Testis (tissue), 3 donors: ENCODE results near the gene TRAF7. TPM values are rescaled to one million over a fixed set of nuclear protein-coding genes. Genes with fewer than 3 reads are reported as not detected.

Experiments
- DNase-seq: peaks from one replicate; pipeline ENCODE4 v3.0.0-alpha.2; 2019
- H3K27ac ChIP-seq, 2 donors: fragments of 200-600 bp; sonication (generic); one replicate each; pipeline ENCODE4 v1.5.1; 2019
- H3K27me3 ChIP-seq: fragments of 200-600 bp; sonication (generic); one replicate; pipeline ENCODE4 v1.5.1; 2019
- H3K36me3 ChIP-seq: fragments of 200-600 bp; sonication (generic); one replicate; pipeline ENCODE4 v1.5.1; 2017; ENCODE audit warnings: low read depth; ENCODE audit errors: missing control alignments
- H3K4me1 ChIP-seq: fragments of 200-600 bp; sonication (generic); one replicate; pipeline ENCODE4 v1.5.1; 2019
- H3K4me3 ChIP-seq, 2 donors: fragments of 200-600 bp; sonication (generic); one replicate each; pipeline ENCODE4 v1.5.1; 2017 to 2019
- H3K9me3 ChIP-seq: fragments of 200-600 bp; sonication (generic); one replicate; pipeline ENCODE4 v1.5.1; 2017
- CTCF ChIP-seq, 3 experiments: fragments of 450-650 bp in 2 of 3; fragments of 200-600 bp in 1 of 3; sonication (generic) in 1 of 3; IDR thresholded peaks; one replicate each; pipeline ENCODE4 v1.5.1; 2016 to 2019; ENCODE audit warnings: antibody characterized with exemption in 3 of 3, mild to moderate bottlenecking in 2 of 3, moderate library complexity in 1 of 3
- POLR2A ChIP-seq: fragments of 450-650 bp; IDR thresholded peaks from one replicate; pipeline ENCODE4 v1.6.1; 2017; ENCODE audit warnings: antibody characterized with exemption, mild to moderate bottlenecking, moderate library complexity
- WGBS, 2 donors: methylation state at CpG; one replicate each; pipeline ENCODE4 v1.1.5; 2018; 5-methylcytosine and 5-hydroxymethylcytosine counted together
- intact Hi-C: fragments of 100-400 bp; cut with DNase I; formaldehyde crosslinking; loops from one replicate; pipeline ENCODE4 v1.15.1; 2023; ENCODE audit warnings: low total_unique reads
- polyA plus RNA-seq: library from polyadenylated mRNA; stranded (reverse); fragments of 350-450 nt; fragmentation: Illumina TruSeq; extraction: RNeasy Lipid Tissue Mini Kit (QIAGEN cat#74804); gene quantifications from one replicate; pipeline ENCODE4 v1.2.3, GENCODE V29; 2014; ENCODE audit warnings: low read depth, low replicate concordance; ENCODE audit not compliant: insufficient read depth
- total RNA-seq, 2 donors: library from RNA; depleted of rRNA; stranded (reverse); fragments of >200 nt; gene quantifications; one replicate each; pipeline ENCODE4 v1.2.3, GENCODE V29; 2016

Gene TRAF7
- total and polyA plus RNA-seq, 3 donors from 2014 or later, result 36.0 to 46.1 (median 44.6) TPM

GRCh38 chr16:2156849-2157224 is 1.3 kb downstream of the TRAF7 start:
- no peak for DNase-seq
- intact Hi-C loops, result loop anchor here (10.0 kb wide), 1 partner anchor 98 kb away; the partner anchor contains the start of gene ECI1
- 61 to 69% methylated on average over 4 to 5 of the region's 5 CpGs for WGBS, 2 donors
- peaks cover 58% of the 10 kb centered on the region for H3K4me1 ChIP-seq
- H3K4me3 ChIP-seq, result no peak overlapping the region
- H3K27ac ChIP-seq, result peak overlapping the region; percentile 31 to 89
- no peak for TF ChIP-seq CTCF (IDR thresholded peaks at IDR 0.05)
- TF ChIP-seq POLR2A, result no peak
- no peaks in the 10 kb centered on the region for H3K36me3 ChIP-seq
- H3K27me3 ChIP-seq, result no peaks in the 10 kb centered on the region
- H3K9me3 ChIP-seq, result no peaks in the 10 kb centered on the region

GRCh38 chr16:2157480-2158261 is 2.1 kb downstream of the TRAF7 start:
- peak overlapping the region in 1 of 2 donors; percentile 89 for H3K27ac ChIP-seq
- intact Hi-C loops, result loop anchor here (10.0 kb wide), 1 partner anchor 97 kb away; the partner anchor contains the start of gene ECI1
- H3K9me3 ChIP-seq, result no peaks in the 10 kb centered on the region
- no peak overlapping the region for H3K4me3 ChIP-seq
- 74 to 80% methylated on average over 15 to 27 of the region's 27 CpGs for WGBS, 2 donors
- H3K4me1 ChIP-seq, result peaks cover 56% of the 10 kb centered on the region
- DNase-seq, result no peak
- H3K36me3 ChIP-seq, result no peaks in the 10 kb centered on the region
- no peak for TF ChIP-seq CTCF (IDR thresholded peaks at IDR 0.05)
- TF ChIP-seq POLR2A, result no peak
- H3K27me3 ChIP-seq, result no peaks in the 10 kb centered on the region

- no peak overlapping the region for H3K4me3 ChIP-seq
- TF ChIP-seq POLR2A (no peak), CTCF (IDR thresholded peaks at IDR 0.05) (no peak)
- H3K36me3 ChIP-seq, result no peaks in the 10 kb centered on the region
- no peaks in the 10 kb centered on the region for H3K9me3 ChIP-seq
- peaks cover 52% of the 10 kb centered on the region for H3K4me1 ChIP-seq
- intact Hi-C loops, result loop anchor here (10.0 kb wide), 1 partner anchor 97 kb away; the partner anchor contains the start of gene ECI1
- peak overlapping the region in 1 of 2 donors; percentile 89 for H3K27ac ChIP-seq
- DNase-seq, result no peak
- no peaks in the 10 kb centered on the region for H3K27me3 ChIP-seq
- WGBS, 2 donors, result 83 to 88% methylated on average over 13 to 15 of the region's 15 CpGs
Measured at GRCh38 chr16:2158262-2158638, 2.7 kb downstream of the TRAF7 start.

GRCh38 chr16:2159175-2159838 is 3.7 kb downstream of the TRAF7 start:
- Histone ChIP-seq H3K4me3 (no peak overlapping the region), H3K4me1 (peaks cover 45% of the 10 kb centered on the region)
- intact Hi-C loops, result loop anchor here (10.0 kb wide), 1 partner anchor 95 kb away; the partner anchor contains the start of gene ECI1

More at GRCh38 chr16:2159175-2159838, 3.7 kb downstream of the TRAF7 start:
- H3K27me3 ChIP-seq, result no peaks in the 10 kb centered on the region
- H3K27ac ChIP-seq, result peak overlapping the region; percentile 59 to 89
- DNase-seq, result peak; percentile 52
- H3K36me3 ChIP-seq, result no peaks in the 10 kb centered on the region
- H3K9me3 ChIP-seq, result no peaks in the 10 kb centered on the region
- no peak for TF ChIP-seq POLR2A
- TF ChIP-seq CTCF (IDR thresholded peaks at IDR 0.05), result no peak
- 49 to 68% methylated on average over 14 to 24 of the region's 24 CpGs for WGBS, 2 donors
